Bronchial epithelial cell (primary cell): ENCODE results near the gene CSTB. TPM values are rescaled to one million over a fixed set of nuclear protein-coding genes. Genes with fewer than 3 reads are reported as not detected.

Experiments used
- DNase-seq: peaks from one replicate; pipeline ENCODE4 v3.0.0-alpha.2; 2010; ENCODE audit warnings: low read depth
- FAIRE-seq: peaks from 2 replicates; lab custom pipeline; 2011; peaks lifted over from hg19 to GRCh38; lab: Jason Lieb, UNC
- H3K27me3 ChIP-seq: 2 replicates; pipeline ENCODE4 v1.5.1; 2011; ENCODE audit warnings: low read length; ENCODE audit not compliant: control insufficient read depth, insufficient read depth
- H3K36me3 ChIP-seq: 2 replicates; pipeline ENCODE4 v1.5.1; 2011; ENCODE audit warnings: low read length; ENCODE audit not compliant: control insufficient read depth, insufficient read depth
- H3K4me3 ChIP-seq: 2 replicates; pipeline ENCODE4 v1.5.1; 2011; ENCODE audit warnings: mild to moderate bottlenecking, low read depth, low read length, control low read depth
- CTCF ChIP-seq: IDR thresholded peaks from 2 replicates; pipeline ENCODE4 v1.5.1; 2011; ENCODE audit warnings: mild to moderate bottlenecking, moderate library complexity, low read length, control low read depth, inconsistent platforms; ENCODE audit not compliant: insufficient read depth, severe bottlenecking
- total RNA-seq: library from RNA; depleted of rRNA; stranded (reverse); fragments of >200 nt; gene quantifications from 2 replicates; pipeline ENCODE4 v1.2.1, GENCODE V29; 2014

CSTB gene
- total RNA-seq, 1 donor from 2014 or later: 31.3 TPM

- TF ChIP-seq CTCF: no peak
- Histone ChIP-seq H3K4me3 (no peak overlapping the region), H3K36me3 (peaks cover 29% of the 10 kb centered on the region), H3K27me3 (no peaks in the 10 kb centered on the region)
- FAIRE-seq: no peak
- DNase-seq: no peak
Observed at GRCh38 chr21:43759651-43760050, 16.5 kb downstream of the CSTB start.

GRCh38 chr21:43758811-43759210 is 17.3 kb downstream of the CSTB start:
- FAIRE-seq: no peak
- DNase-seq: no peak
- peaks cover 37% of the 10 kb centered on the region for H3K36me3 ChIP-seq
- TF ChIP-seq CTCF: no peak
- H3K27me3 ChIP-seq: no peaks in the 10 kb centered on the region
- H3K4me3 ChIP-seq: no peak overlapping the region

- FAIRE-seq: no peak
- Histone ChIP-seq H3K4me3 (no peak overlapping the region), H3K27me3 (no peaks in the 10 kb centered on the region)
Observed at GRCh38 chr21:43758111-43758641, 17.9 kb downstream of the CSTB start.

GRCh38 chr21:43757601-43758000 is 18.5 kb downstream of the CSTB start:
- H3K4me3 ChIP-seq: no peak overlapping the region

More at GRCh38 chr21:43758111-43758641, 17.9 kb downstream of the CSTB start:
- no peak for DNase-seq
- TF ChIP-seq CTCF: no peak
- peaks cover 43% of the 10 kb centered on the region for H3K36me3 ChIP-seq

GRCh38 chr21:43755820-43756594 is 20.1 kb downstream of the CSTB start:
- FAIRE-seq (no peak), DNase-seq (no peak)
- Histone ChIP-seq H3K4me3 (no peak overlapping the region), H3K36me3 (peaks cover 58% of the 10 kb centered on the region), H3K27me3 (no peaks in the 10 kb centered on the region)
- TF ChIP-seq CTCF: no peak

More at GRCh38 chr21:43757601-43758000, 18.5 kb downstream of the CSTB start:
- no peak for DNase-seq
- TF ChIP-seq CTCF: no peak
- Histone ChIP-seq H3K27me3 (no peaks in the 10 kb centered on the region), H3K36me3 (peaks cover 48% of the 10 kb centered on the region)
- FAIRE-seq: no peak
